SU-DHL-6 (cell line): ENCODE measurements around the gene FKBP11.

Source experiments
- H2AFZ ChIP-seq: fragments of 200-600 bp; sonication (generic); 2 replicates; pipeline ENCODE4 v1.6.1; 2014; ENCODE audit warnings: low read depth, mild to moderate bottlenecking, moderate library complexity, mixed read lengths, antibody characterized with exemption, low read length; ENCODE audit not compliant: severe bottlenecking
- H3F3A ChIP-seq: fragments of 200-600 bp; shearing (Covaris generic); 2 replicates; pipeline ENCODE4 v1.6.0; 2016; ENCODE audit warnings: antibody characterized with exemption, mild to moderate bottlenecking; ENCODE audit not compliant: insufficient read depth
- H3K27ac ChIP-seq: fragments of 200-600 bp; sonication (generic); 2 replicates; pipeline ENCODE4 v1.5.1; 2016; ENCODE audit warnings: low read depth, mild to moderate bottlenecking, low read length, moderate library complexity, mixed read lengths
- H3K27me3 ChIP-seq: fragments of 200-600 bp; sonication (generic), shearing (Covaris generic); 2 replicates; pipeline ENCODE4 v1.6.0; 2014; ENCODE audit warnings: mild to moderate bottlenecking, low read length
- H3K36me3 ChIP-seq: fragments of 200-600 bp; sonication (generic); 2 replicates; pipeline ENCODE4 v1.6.1; 2014; ENCODE audit warnings: mild to moderate bottlenecking, low read length, mixed read lengths
- H3K4me2 ChIP-seq: fragments of 300-600, 200-600 bp; shearing (Covaris generic), sonication (generic); 2 replicates; pipeline ENCODE4 v1.6.0; 2014; ENCODE audit warnings: low read length, low read depth, mild to moderate bottlenecking; ENCODE audit not compliant: poor library complexity, severe bottlenecking
- H3K4me3 ChIP-seq: fragments of 200-600 bp; sonication (generic); 2 replicates; pipeline ENCODE4 v1.5.1; 2014; ENCODE audit warnings: antibody characterized with exemption, low read length, mild to moderate bottlenecking, mixed read lengths; ENCODE audit not compliant: insufficient read depth, poor library complexity, severe bottlenecking
- H3K79me2 ChIP-seq: fragments of 200-600 bp; sonication (generic); 2 replicates; pipeline ENCODE4 v1.6.1; 2014; ENCODE audit warnings: mild to moderate bottlenecking, low read length, moderate library complexity; ENCODE audit not compliant: insufficient read depth
- H3K9ac ChIP-seq: fragments of 200-600 bp; sonication (generic); 2 replicates; pipeline ENCODE4 v1.7.0; 2014; ENCODE audit warnings: mild to moderate bottlenecking, low read length
- H3K9me2 ChIP-seq: fragments of 200-600 bp; sonication (generic); replicated peaks from 2 replicates; pipeline ENCODE4 v1.6.1; 2014; ENCODE audit warnings: low read length; ENCODE audit not compliant: insufficient read depth
- H3K9me3 ChIP-seq: fragments of 200-600 bp; sonication (generic); 2 replicates; pipeline ENCODE4 v1.6.1; 2014; ENCODE audit warnings: low read length, mixed read lengths; ENCODE audit not compliant: insufficient read depth
- H4K20me1 ChIP-seq: fragments of 200-600 bp; sonication (generic); 2 replicates; pipeline ENCODE4 v1.6.1; 2014; ENCODE audit warnings: low read depth, mild to moderate bottlenecking, antibody characterized with exemption, low read length, moderate library complexity, mixed read lengths
- EZH2phosphoT487 ChIP-seq: fragments of 200-600 bp; sonication (generic), shearing (Covaris generic); conservative IDR thresholded peaks from 2 replicates; pipeline ENCODE4 v1.6.1; 2018; ENCODE audit warnings: mild to moderate bottlenecking, antibody characterized with exemption, low read length, moderate library complexity, mixed read lengths
- TF ChIP-seq, protein P1 (sequence below): fragments of 200-600 bp; sonication (generic); IDR thresholded peaks from one replicate; pipeline ENCODE4 v1.5.1; 2017; ENCODE audit warnings: antibody characterized with exemption, mild to moderate bottlenecking, low read length, moderate library complexity; ENCODE audit not compliant: insufficient read depth, poor library complexity, severe bottlenecking

The FKBP11 gene

DNA sequence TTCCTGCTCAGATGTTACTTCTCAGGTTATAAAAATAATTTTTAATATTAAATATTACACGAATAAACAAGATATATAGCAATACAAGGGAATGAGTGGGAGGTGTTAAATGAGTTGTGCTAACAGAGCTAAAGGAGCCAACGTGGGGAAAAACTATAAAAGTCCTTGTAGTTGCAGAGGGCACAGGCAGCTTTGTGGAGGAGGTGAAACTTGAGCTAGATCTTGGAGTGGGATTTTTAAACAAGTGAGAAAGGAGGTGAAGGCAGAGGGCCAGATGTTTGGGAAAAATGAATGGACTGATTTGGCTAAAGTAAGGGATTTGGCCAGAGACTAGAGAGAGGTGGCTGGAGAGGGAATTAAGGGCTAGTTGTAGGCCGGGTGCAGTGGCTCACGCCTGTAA, 5.2 kb upstream of the FKBP11 start:
- no peak overlapping the region for H3K9ac ChIP-seq
- H3F3A ChIP-seq = peaks cover 6% of the 10 kb centered on the region; the same call in 1 of the 2 replicates
- no peak overlapping the region for H3K4me3 ChIP-seq
- no peaks in the 10 kb centered on the region for H4K20me1 ChIP-seq
- H3K79me2 ChIP-seq = no peaks in the 10 kb centered on the region
- no peaks in the 10 kb centered on the region for H3K9me3 ChIP-seq
- no peak overlapping the region for H2AFZ ChIP-seq
- no peak overlapping the region for H3K4me2 ChIP-seq
- H3K27me3 ChIP-seq = no peaks in the 10 kb centered on the region
- TF ChIP-seq, protein P1, sequence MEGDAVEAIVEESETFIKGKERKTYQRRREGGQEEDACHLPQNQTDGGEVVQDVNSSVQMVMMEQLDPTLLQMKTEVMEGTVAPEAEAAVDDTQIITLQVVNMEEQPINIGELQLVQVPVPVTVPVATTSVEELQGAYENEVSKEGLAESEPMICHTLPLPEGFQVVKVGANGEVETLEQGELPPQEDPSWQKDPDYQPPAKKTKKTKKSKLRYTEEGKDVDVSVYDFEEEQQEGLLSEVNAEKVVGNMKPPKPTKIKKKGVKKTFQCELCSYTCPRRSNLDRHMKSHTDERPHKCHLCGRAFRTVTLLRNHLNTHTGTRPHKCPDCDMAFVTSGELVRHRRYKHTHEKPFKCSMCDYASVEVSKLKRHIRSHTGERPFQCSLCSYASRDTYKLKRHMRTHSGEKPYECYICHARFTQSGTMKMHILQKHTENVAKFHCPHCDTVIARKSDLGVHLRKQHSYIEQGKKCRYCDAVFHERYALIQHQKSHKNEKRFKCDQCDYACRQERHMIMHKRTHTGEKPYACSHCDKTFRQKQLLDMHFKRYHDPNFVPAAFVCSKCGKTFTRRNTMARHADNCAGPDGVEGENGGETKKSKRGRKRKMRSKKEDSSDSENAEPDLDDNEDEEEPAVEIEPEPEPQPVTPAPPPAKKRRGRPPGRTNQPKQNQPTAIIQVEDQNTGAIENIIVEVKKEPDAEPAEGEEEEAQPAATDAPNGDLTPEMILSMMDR = no peak
- TF ChIP-seq EZH2phosphoT487 = no peak
- H3K9me2 ChIP-seq = no peaks in the 10 kb centered on the region
- H3K36me3 ChIP-seq = peaks cover 5% of the 10 kb centered on the region; the same call in 1 of the 2 replicates
- H3K27ac ChIP-seq = no peak overlapping the region

DNA sequence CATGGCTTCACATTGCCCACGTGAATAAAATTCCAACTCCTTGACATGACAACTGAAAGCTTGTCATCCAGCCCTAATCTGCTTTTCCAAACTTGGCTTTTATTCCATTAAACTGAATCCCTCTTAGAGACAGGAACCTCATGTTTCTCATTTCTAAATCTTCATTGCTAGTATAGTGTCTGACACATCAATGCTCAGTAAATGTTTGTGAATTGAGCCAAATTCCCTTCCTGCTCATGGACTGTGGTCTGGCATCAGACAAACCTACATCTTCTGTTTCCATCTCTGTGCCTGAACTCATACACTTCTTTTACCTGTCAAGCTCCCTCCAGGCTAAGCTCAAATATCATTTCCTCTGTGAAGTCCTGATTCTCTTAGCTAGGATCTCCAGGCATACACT, 4.3 kb upstream of the FKBP11 start:
- Histone ChIP-seq H3K27me3 (no peaks in the 10 kb centered on the region), H3K27ac (no peak overlapping the region), H3F3A (peaks cover 6% of the 10 kb centered on the region; the same call in 1 of the 2 replicates), H3K9ac (no peak overlapping the region), H3K4me2 (no peak overlapping the region), H2AFZ (no peak overlapping the region), H3K79me2 (no peaks in the 10 kb centered on the region), H4K20me1 (no peaks in the 10 kb centered on the region), H3K9me3 (no peaks in the 10 kb centered on the region), H3K9me2 (no peaks in the 10 kb centered on the region), H3K4me3 (no peak overlapping the region), H3K36me3 (peaks cover 5% of the 10 kb centered on the region; the same call in 1 of the 2 replicates)
- TF ChIP-seq, protein P1 = no peak
- no peak for TF ChIP-seq EZH2phosphoT487

DNA sequence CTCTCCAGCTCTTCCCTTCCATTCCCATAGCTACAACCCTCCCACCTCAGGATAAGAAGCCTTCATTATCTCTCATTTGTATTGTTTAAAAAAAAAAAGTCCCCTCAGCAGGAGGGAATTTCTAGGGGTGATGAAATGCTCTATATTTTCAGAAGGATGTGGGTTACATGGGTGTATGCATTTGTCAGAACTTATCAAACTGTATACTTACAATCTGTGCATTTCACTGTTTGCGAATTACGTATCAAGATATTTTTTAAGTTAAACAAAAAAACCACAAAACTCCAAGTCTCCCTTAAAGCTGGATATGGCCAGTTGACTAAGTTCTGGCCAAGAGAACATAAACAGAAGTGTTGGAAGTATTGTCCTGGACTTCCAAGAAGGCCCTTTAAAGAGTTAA, 2.0 kb upstream of the FKBP11 start:
- no peak overlapping the region for H3K27ac ChIP-seq
- no peak overlapping the region for H3K4me2 ChIP-seq

More for the DNA sequence above, 2.0 kb upstream of the FKBP11 start:
- Histone ChIP-seq H3K9me2 (no peaks in the 10 kb centered on the region), H2AFZ (no peak overlapping the region), H3K36me3 (peaks cover 5% of the 10 kb centered on the region; the same call in 1 of the 2 replicates), H3K9ac (no peak overlapping the region), H3K27me3 (no peaks in the 10 kb centered on the region), H4K20me1 (no peaks in the 10 kb centered on the region), H3K9me3 (no peaks in the 10 kb centered on the region), H3F3A (peaks cover 6% of the 10 kb centered on the region; the same call in 1 of the 2 replicates), H3K4me3 (no peak overlapping the region), H3K79me2 (0 out of 2 replicates have a peak, but pooled peaks cover 3% of the 10 kb centered on the region)
- TF ChIP-seq, protein P1 = no peak
- no peak for TF ChIP-seq EZH2phosphoT487
